ENCODE measurements around the gene PHOX2A. TPM values are rescaled to one million over a fixed set of nuclear protein-coding genes. Genes with fewer than 3 reads are reported as not detected.

Gene PHOX2A
- total and polyA plus RNA-seq, 11 donors, result not detected

DNA sequence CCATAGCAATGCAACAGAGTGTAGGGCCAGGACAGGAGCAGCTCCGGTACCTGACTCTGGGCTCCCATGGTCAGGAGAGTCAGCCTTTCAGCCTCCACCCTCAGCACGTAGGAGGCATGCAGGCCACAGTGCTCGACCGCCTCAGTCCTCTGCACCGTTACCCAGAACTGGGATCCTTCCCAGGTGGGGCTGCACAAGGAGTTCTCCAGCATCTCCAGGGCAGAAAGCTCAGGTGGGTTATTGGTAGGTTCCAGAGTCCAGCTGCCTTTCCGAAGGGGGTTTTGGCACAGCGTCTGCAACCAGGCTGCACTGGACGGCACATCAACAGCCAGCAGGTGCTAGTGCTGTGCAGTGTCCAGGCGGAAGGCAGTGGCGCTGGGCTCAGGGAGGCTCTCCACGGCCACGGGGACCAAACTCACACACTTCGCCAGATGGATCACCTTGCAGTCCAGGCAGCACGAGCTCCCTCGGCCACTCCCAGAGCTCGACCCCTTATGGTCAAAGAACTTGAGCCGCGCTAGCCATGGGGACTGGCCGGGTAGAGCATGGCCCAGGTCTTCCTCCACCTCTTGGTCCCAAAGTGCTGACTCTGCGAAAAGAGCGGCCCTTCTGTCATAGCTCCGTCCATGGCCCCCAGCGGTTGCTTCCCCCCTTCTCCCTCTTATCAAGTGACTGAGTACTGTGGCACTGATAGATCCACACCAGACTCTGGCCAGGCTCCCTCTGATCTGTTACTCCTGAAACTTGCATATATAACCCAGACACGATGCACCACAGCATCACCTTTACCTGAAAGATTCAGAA is 6.9 kb upstream of the PHOX2A start:
- no peak for DNase-seq
- TF ChIP-seq, protein P1, sequence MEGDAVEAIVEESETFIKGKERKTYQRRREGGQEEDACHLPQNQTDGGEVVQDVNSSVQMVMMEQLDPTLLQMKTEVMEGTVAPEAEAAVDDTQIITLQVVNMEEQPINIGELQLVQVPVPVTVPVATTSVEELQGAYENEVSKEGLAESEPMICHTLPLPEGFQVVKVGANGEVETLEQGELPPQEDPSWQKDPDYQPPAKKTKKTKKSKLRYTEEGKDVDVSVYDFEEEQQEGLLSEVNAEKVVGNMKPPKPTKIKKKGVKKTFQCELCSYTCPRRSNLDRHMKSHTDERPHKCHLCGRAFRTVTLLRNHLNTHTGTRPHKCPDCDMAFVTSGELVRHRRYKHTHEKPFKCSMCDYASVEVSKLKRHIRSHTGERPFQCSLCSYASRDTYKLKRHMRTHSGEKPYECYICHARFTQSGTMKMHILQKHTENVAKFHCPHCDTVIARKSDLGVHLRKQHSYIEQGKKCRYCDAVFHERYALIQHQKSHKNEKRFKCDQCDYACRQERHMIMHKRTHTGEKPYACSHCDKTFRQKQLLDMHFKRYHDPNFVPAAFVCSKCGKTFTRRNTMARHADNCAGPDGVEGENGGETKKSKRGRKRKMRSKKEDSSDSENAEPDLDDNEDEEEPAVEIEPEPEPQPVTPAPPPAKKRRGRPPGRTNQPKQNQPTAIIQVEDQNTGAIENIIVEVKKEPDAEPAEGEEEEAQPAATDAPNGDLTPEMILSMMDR (IDR thresholded peaks at IDR 0.05), result no peak
- TF ChIP-seq POLR2A (IDR thresholded peaks at IDR 0.05), result no peak
- intact Hi-C loops (cut with DNase I), result no loop called here
- WGBS, 4 donors, result 76 to 83% (median 81%) methylated on average over 17 to 24 of the region's 24 CpGs
- H3K4me1 ChIP-seq, result no peaks in the 10 kb centered on the region
- no peak overlapping the region for H3K4me3 ChIP-seq
- no peaks in the 10 kb centered on the region for H3K36me3 ChIP-seq
- no peaks in the 10 kb centered on the region for H3K9me3 ChIP-seq
- peaks cover 0 to 75% (median 20%) of the 10 kb centered on the region in 9 donors for H3K27me3 ChIP-seq
- ATAC-seq, result peak in 1 of 4 donors; percentile 16
- no peak overlapping the region for H3K27ac ChIP-seq

DNA sequence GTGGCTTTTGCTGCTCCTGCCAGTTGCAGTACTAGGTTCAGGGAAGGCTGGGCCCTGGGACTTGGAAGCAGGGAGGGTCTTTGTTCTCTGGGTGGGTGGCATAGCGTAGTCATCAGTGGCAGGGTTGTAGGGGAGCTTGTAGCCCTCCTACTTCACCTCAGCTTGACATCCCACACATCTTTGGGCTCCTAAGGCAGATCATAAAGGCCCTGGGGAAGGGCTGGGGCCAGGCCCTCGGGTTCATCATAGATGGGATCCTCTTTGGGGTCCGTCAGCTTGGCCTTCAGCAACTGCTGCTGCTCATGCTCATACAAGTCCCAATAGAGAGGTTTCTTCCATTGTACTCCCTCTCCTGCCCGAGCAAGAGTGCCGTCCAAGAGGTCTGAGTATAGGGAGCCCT is 6.0 kb upstream of the PHOX2A start:
- H3K27me3 ChIP-seq, result peaks cover 3 to 84% (median 30%) of the 10 kb centered on the region in 9 donors
- no peak overlapping the region for H3K27ac ChIP-seq
- WGBS, 4 donors, result 83 to 88% (median 86%) methylated on average over 5 of the region's 5 CpGs
- intact Hi-C loops (cut with DNase I), result no loop called here
- H3K4me3 ChIP-seq, result no peak overlapping the region
- TF ChIP-seq, protein P1 (IDR thresholded peaks at IDR 0.05), result no peak
- no peak for TF ChIP-seq POLR2A (IDR thresholded peaks at IDR 0.05)
- no peaks in the 10 kb centered on the region for H3K9me3 ChIP-seq
- ATAC-seq, result no peak
- no peaks in the 10 kb centered on the region for H3K4me1 ChIP-seq
- no peak for DNase-seq
- H3K36me3 ChIP-seq, result no peaks in the 10 kb centered on the region

DNA sequence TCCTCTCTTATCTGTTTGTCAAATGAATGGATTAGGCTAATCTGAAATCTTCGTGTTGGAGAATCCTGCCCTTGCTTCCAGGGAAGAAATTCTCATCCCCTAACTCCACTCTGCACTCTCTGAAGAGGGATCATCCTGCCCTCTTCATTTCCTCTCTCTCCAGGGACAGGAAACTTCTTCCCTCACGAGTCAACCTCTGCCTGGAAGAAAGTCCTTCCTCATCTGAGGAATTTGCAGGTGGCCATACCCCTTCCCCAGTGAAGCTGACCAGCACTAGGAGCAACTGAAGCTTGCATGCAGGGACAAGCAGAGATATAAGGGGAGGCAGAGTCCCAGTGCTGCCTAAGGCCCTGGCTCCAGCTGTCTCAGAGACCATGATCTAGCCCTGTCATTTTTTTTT is 3.6 kb upstream of the PHOX2A start:
- ATAC-seq (no peak), DNase-seq (no peak)
- Histone ChIP-seq H3K27me3 (peaks cover 23 to 92% (median 53%) of the 10 kb centered on the region in 9 donors), H3K36me3 (no peaks in the 10 kb centered on the region), H3K9me3 (no peaks in the 10 kb centered on the region), H3K4me1 (peaks cover 0 to 12% (median 4%) of the 10 kb centered on the region in 12 donors), H3K27ac (no peak overlapping the region), H3K4me3 (no peak overlapping the region)
- intact Hi-C loops (cut with DNase I), result no loop called here
- TF ChIP-seq, protein P1 (IDR thresholded peaks at IDR 0.05), result no peak
- TF ChIP-seq POLR2A (IDR thresholded peaks at IDR 0.05), result no peak
- 26 to 35% (median 32%) methylated on average over 2 of the region's 2 CpGs for WGBS, 4 donors

DNA sequence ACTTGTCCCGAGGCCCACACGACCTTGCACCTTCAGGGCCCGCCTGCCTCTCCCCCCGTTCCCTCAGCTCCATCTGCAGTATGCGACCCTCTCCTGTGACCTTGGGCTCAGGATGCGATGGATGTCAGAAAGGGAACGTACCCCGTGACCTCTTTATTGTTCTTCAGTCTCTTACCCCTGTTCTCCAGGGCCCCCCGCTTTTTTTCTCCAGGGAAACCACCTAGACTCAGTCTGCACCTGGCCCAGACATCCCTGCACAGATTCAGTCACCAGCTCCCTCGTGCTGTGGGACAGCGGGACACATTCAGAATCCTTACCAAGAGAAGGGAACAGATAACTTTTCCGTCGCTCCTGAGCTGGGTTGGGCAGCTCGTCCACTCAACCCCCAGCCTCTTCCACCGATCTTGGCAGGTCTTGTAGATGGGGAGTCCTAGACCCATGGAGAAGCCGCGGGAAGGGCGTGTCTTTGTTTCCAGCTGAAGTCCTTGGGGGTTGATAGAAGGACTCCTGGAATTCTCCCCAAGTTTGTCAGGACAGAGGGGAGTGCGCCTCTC is 1.4 kb upstream of the PHOX2A start:
- H3K27ac ChIP-seq, result no peak overlapping the region
- intact Hi-C loops (cut with DNase I), result no loop called here
- 12 to 19% (median 15%) methylated on average over 19 of the region's 19 CpGs for WGBS, 4 donors
- H3K27me3 ChIP-seq, result peaks cover 31 to 95% (median 73%) of the 10 kb centered on the region in 9 donors
- no peak for ATAC-seq
- no peaks in the 10 kb centered on the region for H3K9me3 ChIP-seq
- no peaks in the 10 kb centered on the region for H3K36me3 ChIP-seq
- no peak overlapping the region for H3K4me3 ChIP-seq
- no peak for TF ChIP-seq POLR2A (IDR thresholded peaks at IDR 0.05)
- TF ChIP-seq, protein P1 (IDR thresholded peaks at IDR 0.05), result no peak
- peaks cover 3 to 19% (median 9%) of the 10 kb centered on the region in 12 donors for H3K4me1 ChIP-seq
- no peak for DNase-seq
